GM12874 (cell line): ENCODE results near the gene GPRASP2.

ENCODE experiments used
- CTCF ChIP-seq: IDR thresholded peaks from 2 replicates; pipeline ENCODE4 v1.5.1; 2011; ENCODE audit warnings: low read depth, mild to moderate bottlenecking, control low read depth, low read length, moderate library complexity; ENCODE audit not compliant: insufficient read depth

GPRASP2 gene

GRCh38 chrX:102765809-102766208 lies 53.6 kb downstream of the GPRASP2 start:
- no peak for TF ChIP-seq CTCF

DNA sequence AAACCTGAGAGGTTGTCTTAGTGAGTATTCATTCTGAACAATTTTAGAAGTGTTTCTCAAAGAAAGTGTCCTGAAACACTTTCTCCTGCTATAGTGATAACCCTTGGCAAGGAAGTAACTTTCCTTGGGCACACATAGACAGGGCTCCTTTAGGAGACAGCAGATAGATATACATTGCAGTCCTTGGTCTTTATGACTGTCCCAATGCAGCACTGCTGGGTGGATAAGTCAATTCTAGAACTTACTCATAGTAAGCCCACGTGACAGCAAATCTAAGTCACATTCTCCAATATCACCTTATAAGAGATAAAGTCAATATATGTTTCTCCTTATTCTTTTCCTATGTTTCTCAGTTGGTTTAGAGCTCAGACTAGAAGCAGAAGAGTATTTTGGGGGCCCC lies 55.0 kb downstream of the GPRASP2 start:
- no peak for TF ChIP-seq CTCF
